Measurements from ENCODE around the gene ZBED1. TPM values are rescaled to one million over a fixed set of nuclear protein-coding genes. Genes with fewer than 3 reads are reported as not detected.
A peak's percentile ranks its signal among the peaks of the same experiment; 100 is the strongest.

ZBED1 gene
- total and polyA plus RNA-seq, 4 experiments from 2014 or later = 18.1 to 34.1 (median 29.6) TPM

DNA sequence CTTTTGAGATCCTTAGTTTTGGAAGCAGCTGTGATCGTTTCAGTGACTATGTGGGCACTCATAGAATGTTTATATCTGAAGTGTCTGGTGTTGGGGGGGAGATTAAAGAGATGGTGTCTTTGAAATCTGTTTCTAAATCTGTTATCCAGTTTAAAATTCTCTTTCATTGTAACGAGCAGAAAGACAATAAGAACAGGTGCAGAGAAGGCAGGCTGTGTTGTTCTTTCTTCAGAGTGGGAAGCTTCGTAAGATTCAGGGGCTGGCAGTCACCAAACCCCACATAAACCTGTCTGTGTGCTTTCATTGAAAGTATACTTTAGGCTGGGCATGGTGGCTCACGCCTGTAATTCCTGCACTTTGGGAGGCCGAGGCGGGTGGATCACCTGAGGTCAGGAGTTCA is 16.3 kb upstream of the ZBED1 start:
- ChIA-PET CTCF (ENCODE audit: partially characterized antibody) (no interaction called here), POLR2A (ENCODE audit: partially characterized antibody) (no interaction called here)
- no peaks in the 10 kb centered on the region for H3K9me3 Mint-ChIP-seq
- DNase-seq = no peak
- peaks cover 0 to 2% (median under 1%) of the 10 kb centered on the region in 4 donors for H3K4me1 Mint-ChIP-seq
- Histone ChIP-seq H3K4me3 (ENCODE audit: low read length in 2 of 2) (no peak overlapping the region), H3K27ac (ENCODE audit: low read depth, low read length) (no peak overlapping the region), H3K36me3 (ENCODE audit: insufficient read depth, low read length) (no peaks in the 10 kb centered on the region), H3K27me3 (ENCODE audit: insufficient read depth, low read length) (no peaks in the 10 kb centered on the region), H3K9me3 (ENCODE audit: control insufficient read depth in 1 of 2, low read length in 2 of 2) (no peaks in the 10 kb centered on the region), H3K4me1 (ENCODE audit: insufficient read depth, low read length) (no peaks in the 10 kb centered on the region)
- no peaks in the 10 kb centered on the region for H3K36me3 Mint-ChIP-seq
- H3K4me3 Mint-ChIP-seq = no peak overlapping the region
- H3K27me3 Mint-ChIP-seq = peaks cover 5 to 7% of the 10 kb centered on the region in 2 donors
- intact Hi-C loops (cut with micrococcal nuclease) = no loop called here
- H3K27ac Mint-ChIP-seq = no peak overlapping the region

DNA sequence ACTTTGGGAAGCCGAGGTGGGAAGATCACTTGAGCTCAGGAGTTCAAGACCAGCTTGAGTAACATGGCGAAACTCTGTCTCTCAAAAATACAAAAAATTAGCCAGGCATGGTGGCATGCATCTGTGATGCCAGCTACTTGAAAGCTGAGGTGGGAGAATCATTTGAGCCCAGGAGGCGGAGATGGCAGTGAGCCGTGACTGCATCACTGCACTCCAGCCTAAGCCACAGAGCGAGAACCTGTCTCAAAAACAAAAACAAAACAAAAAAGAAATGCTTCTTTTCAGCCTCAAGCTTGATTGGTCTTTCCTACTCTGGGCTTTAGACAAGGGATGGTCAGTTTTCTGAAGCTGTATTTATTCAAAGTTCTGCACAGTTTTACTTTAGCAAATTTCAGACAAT is 15.8 kb upstream of the ZBED1 start:
- H3K4me1 Mint-ChIP-seq = peaks cover 0 to 2% (median under 1%) of the 10 kb centered on the region in 4 donors
- H3K36me3 ChIP-seq (ENCODE audit: insufficient read depth, low read length) = no peaks in the 10 kb centered on the region
- H3K4me3 ChIP-seq (ENCODE audit: low read length in 2 of 2) = no peak overlapping the region
- H3K36me3 Mint-ChIP-seq = no peaks in the 10 kb centered on the region
- no peak overlapping the region for H3K4me3 Mint-ChIP-seq
- CTCF ChIA-PET (ENCODE audit: partially characterized antibody) = no interaction called here
- H3K27ac ChIP-seq (ENCODE audit: low read depth, low read length) = no peak overlapping the region
- no peak for DNase-seq
- H3K4me1 ChIP-seq (ENCODE audit: insufficient read depth, low read length) = no peaks in the 10 kb centered on the region
- no peaks in the 10 kb centered on the region for H3K27me3 ChIP-seq (ENCODE audit: insufficient read depth, low read length)
- H3K27me3 Mint-ChIP-seq = peaks cover 5 to 7% of the 10 kb centered on the region in 2 donors
- H3K27ac Mint-ChIP-seq = no peak overlapping the region
- H3K9me3 ChIP-seq (ENCODE audit: control insufficient read depth in 1 of 2, low read length in 2 of 2) = no peaks in the 10 kb centered on the region
- POLR2A ChIA-PET (ENCODE audit: partially characterized antibody) = no interaction called here
- no peaks in the 10 kb centered on the region for H3K9me3 Mint-ChIP-seq
- intact Hi-C loops (cut with micrococcal nuclease) = no loop called here

DNA sequence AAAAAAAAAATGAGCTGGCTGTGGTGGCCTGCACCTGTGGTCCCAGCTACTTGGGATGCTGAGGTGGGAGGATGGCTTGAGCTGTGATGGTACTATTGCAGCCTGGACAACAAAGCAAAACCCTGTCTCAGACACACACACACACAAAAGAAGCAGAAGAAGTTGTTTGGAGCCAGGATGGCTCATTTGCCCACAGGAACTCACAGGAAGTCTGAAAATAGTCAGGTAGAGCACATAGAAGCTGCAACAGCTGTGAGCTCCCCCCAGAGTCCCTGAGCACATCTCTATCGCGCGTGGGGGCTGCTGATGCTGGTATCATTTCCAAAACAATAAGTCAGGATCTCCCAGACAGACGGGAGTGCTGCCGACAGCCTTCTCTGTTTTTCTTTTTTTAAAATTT is 13.4 kb upstream of the ZBED1 start:
- peaks cover 7 to 8% of the 10 kb centered on the region in 2 donors for H3K27me3 Mint-ChIP-seq
- Histone ChIP-seq H3K36me3 (ENCODE audit: insufficient read depth, low read length) (no peaks in the 10 kb centered on the region), H3K9me3 (ENCODE audit: control insufficient read depth in 1 of 2, low read length in 2 of 2) (no peaks in the 10 kb centered on the region), H3K4me3 (ENCODE audit: low read length in 2 of 2) (no peak overlapping the region), H3K27ac (ENCODE audit: low read depth, low read length) (no peak overlapping the region), H3K4me1 (ENCODE audit: insufficient read depth, low read length) (no peaks in the 10 kb centered on the region), H3K27me3 (ENCODE audit: insufficient read depth, low read length) (no peaks in the 10 kb centered on the region)
- no peak overlapping the region for H3K4me3 Mint-ChIP-seq
- intact Hi-C loops (cut with micrococcal nuclease) = no loop called here
- no peaks in the 10 kb centered on the region for H3K36me3 Mint-ChIP-seq
- H3K9me3 Mint-ChIP-seq = no peaks in the 10 kb centered on the region
- H3K27ac Mint-ChIP-seq = no peak overlapping the region
- POLR2A ChIA-PET (ENCODE audit: partially characterized antibody) = no interaction called here
- no peak for DNase-seq
- CTCF ChIA-PET (ENCODE audit: partially characterized antibody) = no interaction called here
- H3K4me1 Mint-ChIP-seq = peaks cover 0 to 2% (median under 1%) of the 10 kb centered on the region in 4 donors

DNA sequence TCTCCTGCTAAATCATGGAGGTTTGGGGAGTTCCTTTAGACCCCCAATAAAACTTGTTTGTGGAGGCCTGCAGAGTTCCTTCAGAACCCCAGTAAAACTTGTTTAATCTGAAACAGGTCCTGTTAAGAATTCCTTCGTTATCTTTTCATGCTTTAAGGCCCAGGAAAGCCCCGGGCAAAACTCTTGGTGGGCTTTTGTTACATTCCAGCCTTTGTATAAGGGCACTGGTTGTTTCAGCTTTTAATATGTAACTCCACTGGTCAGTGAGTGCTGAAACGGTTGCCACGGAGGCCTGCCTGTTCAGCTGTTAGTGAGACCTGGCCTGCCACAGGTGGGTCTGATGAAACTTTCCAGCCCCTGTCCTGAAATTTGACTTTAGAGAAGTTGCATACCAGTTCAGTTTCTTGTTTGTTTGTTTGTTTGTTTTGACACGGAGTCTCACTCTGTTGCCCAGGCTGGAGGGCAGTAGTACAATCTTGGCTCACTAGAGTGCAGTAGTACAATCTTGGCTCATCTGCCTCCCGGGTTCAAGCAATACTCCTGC is 12.4 kb upstream of the ZBED1 start:
- no peaks in the 10 kb centered on the region for H3K36me3 ChIP-seq (ENCODE audit: insufficient read depth, low read length)
- ChIA-PET CTCF (ENCODE audit: partially characterized antibody) (no interaction called here), POLR2A (ENCODE audit: partially characterized antibody) (no interaction called here)
- H3K4me3 ChIP-seq (ENCODE audit: low read length in 2 of 2) = no peak overlapping the region
- H3K4me1 ChIP-seq (ENCODE audit: insufficient read depth, low read length) = no peaks in the 10 kb centered on the region
- H3K27me3 ChIP-seq (ENCODE audit: insufficient read depth, low read length) = no peaks in the 10 kb centered on the region
- H3K9me3 Mint-ChIP-seq = peaks cover 0 to 1% (median 0%) of the 10 kb centered on the region in 8 donors
- H3K27ac ChIP-seq (ENCODE audit: low read depth, low read length) = no peak overlapping the region
- H3K4me1 Mint-ChIP-seq = peaks cover 0 to 2% (median under 1%) of the 10 kb centered on the region in 4 donors
- H3K4me3 Mint-ChIP-seq = no peak overlapping the region
- intact Hi-C loops (cut with micrococcal nuclease) = no loop called here
- no peak overlapping the region for H3K27ac Mint-ChIP-seq
- peaks cover 7 to 8% of the 10 kb centered on the region in 2 donors for H3K27me3 Mint-ChIP-seq
- DNase-seq = no peak
- no peaks in the 10 kb centered on the region for H3K9me3 ChIP-seq (ENCODE audit: control insufficient read depth in 1 of 2, low read length in 2 of 2)
- H3K36me3 Mint-ChIP-seq = no peaks in the 10 kb centered on the region

DNA sequence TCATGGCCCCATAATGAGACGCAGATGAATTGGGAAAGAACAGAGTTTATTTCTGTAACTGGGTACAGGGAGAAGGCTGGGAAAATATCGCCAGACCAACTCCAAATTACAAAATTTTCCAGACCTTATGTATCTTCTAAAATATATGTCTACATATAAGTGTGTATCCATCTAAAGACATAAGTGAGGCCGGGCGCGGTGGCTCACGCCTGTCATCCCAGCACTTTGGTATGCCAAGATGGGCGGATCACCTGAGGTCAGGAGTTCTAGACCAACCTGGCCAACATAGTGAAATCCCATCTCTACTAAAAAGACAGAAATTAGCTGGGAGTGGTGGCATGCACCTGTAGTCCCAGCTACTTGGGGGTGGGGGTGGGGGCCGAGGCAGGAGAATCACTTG is 11.7 kb upstream of the ZBED1 start:
- no peaks in the 10 kb centered on the region for H3K36me3 Mint-ChIP-seq
- CTCF ChIA-PET (ENCODE audit: partially characterized antibody) = no interaction called here

DNA sequence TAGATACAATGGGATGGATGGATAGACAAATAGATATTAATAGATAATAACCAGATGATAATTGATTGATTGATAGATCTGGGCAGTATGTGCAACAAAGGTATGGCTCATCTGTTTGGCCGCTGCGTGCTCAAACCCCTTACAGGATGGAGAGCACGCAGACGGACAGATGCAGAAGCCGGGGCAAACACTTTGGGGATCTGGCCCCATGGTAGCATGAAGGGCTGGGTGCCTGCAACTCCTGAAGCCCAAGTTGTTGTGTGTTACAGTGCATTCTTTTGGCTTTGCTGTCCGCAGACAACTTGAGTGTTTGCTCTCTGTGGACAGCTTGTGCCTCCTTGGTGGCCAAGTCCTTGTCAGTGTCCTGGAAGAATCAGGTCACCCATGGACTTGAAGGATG is 10.6 kb upstream of the ZBED1 start:
- H3K9me3 Mint-ChIP-seq = peaks cover 0 to 1% (median 0%) of the 10 kb centered on the region in 8 donors
- intact Hi-C loops (cut with micrococcal nuclease) = no loop called here

More for the DNA sequence above, 11.7 kb upstream of the ZBED1 start:
- Histone ChIP-seq H3K4me3 (ENCODE audit: low read length in 2 of 2) (no peak overlapping the region), H3K4me1 (ENCODE audit: insufficient read depth, low read length) (no peaks in the 10 kb centered on the region), H3K27ac (ENCODE audit: low read depth, low read length) (no peak overlapping the region), H3K27me3 (ENCODE audit: insufficient read depth, low read length) (no peaks in the 10 kb centered on the region), H3K36me3 (ENCODE audit: insufficient read depth, low read length) (no peaks in the 10 kb centered on the region), H3K9me3 (ENCODE audit: control insufficient read depth in 1 of 2, low read length in 2 of 2) (no peaks in the 10 kb centered on the region)
- intact Hi-C loops (cut with micrococcal nuclease) = no loop called here
- no peak for DNase-seq
- H3K27ac Mint-ChIP-seq = no peak overlapping the region
- H3K4me3 Mint-ChIP-seq = no peak overlapping the region
- POLR2A ChIA-PET (ENCODE audit: partially characterized antibody) = no interaction called here
- peaks cover 0 to 2% (median under 1%) of the 10 kb centered on the region in 4 donors for H3K4me1 Mint-ChIP-seq
- peaks cover 7 to 8% of the 10 kb centered on the region in 2 donors for H3K27me3 Mint-ChIP-seq
- H3K9me3 Mint-ChIP-seq = peaks cover 0 to 1% (median 0%) of the 10 kb centered on the region in 8 donors

DNA sequence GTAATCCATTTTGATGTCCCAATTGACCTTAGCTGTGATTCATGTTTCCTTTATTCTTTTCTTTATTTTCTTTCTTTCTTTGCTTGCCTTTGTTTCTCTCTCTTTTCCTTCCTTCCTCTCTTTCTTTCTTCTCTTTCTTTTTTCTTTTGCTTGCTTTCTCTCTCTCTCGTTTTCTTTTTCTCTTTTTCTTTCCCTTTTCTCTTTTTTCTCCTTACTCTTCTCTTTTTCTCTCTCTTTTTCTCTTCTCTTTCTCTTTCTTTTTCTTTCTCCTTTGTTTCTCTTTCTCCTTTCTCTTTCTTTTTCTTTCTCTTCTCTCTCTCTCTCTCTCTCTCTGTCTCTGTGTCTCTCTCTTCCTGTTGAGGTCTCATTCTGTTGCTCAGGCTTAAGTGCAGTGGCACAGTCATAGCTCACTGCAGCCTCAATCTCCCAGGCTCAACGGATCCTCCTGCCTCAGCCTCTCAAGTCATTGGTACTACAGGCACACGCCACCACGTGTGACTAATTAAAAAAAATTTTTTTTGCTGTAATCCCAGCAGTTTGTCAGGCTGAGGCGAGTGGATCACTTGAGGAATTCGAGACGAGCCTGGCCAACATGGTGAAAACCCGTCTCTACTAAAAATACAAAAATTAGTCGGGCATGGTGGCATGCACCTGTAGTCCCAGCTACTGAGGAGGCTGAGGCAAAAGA is 8.0 kb upstream of the ZBED1 start:
- intact Hi-C loops (cut with micrococcal nuclease) = no loop called here
- Histone ChIP-seq H3K4me1 (ENCODE audit: insufficient read depth, low read length) (no peaks in the 10 kb centered on the region), H3K9me3 (ENCODE audit: control insufficient read depth in 1 of 2, low read length in 2 of 2) (no peaks in the 10 kb centered on the region), H3K36me3 (ENCODE audit: insufficient read depth, low read length) (no peaks in the 10 kb centered on the region), H3K27ac (ENCODE audit: low read depth, low read length) (no peak overlapping the region), H3K27me3 (ENCODE audit: insufficient read depth, low read length) (no peaks in the 10 kb centered on the region), H3K4me3 (ENCODE audit: low read length in 2 of 2) (no peak overlapping the region)
- peak overlapping the region in 1 of 7 donors; percentile 20 for H3K27ac Mint-ChIP-seq
- CTCF ChIA-PET (ENCODE audit: partially characterized antibody) = no interaction called here
- H3K4me3 Mint-ChIP-seq = no peak overlapping the region
- peaks cover 0 to 1% (median 0%) of the 10 kb centered on the region in 8 donors for H3K9me3 Mint-ChIP-seq
- no peaks in the 10 kb centered on the region for H3K36me3 Mint-ChIP-seq
- peaks cover 2% of the 10 kb centered on the region in 2 donors for H3K27me3 Mint-ChIP-seq
- DNase-seq = no peak
- POLR2A ChIA-PET (ENCODE audit: partially characterized antibody) = no interaction called here
- H3K4me1 Mint-ChIP-seq = peaks cover 0 to under 1% (median 0%) of the 10 kb centered on the region in 4 donors

More for the DNA sequence above, 10.6 kb upstream of the ZBED1 start:
- Mint-ChIP-seq H3K27me3 (peaks cover 5% of the 10 kb centered on the region in 2 donors), H3K36me3 (no peaks in the 10 kb centered on the region), H3K4me1 (no peaks in the 10 kb centered on the region), H3K27ac (no peak overlapping the region), H3K4me3 (no peak overlapping the region)
- Histone ChIP-seq H3K36me3 (ENCODE audit: insufficient read depth, low read length) (no peaks in the 10 kb centered on the region), H3K4me1 (ENCODE audit: insufficient read depth, low read length) (no peaks in the 10 kb centered on the region), H3K4me3 (ENCODE audit: low read length in 2 of 2) (no peak overlapping the region), H3K9me3 (ENCODE audit: control insufficient read depth in 1 of 2, low read length in 2 of 2) (no peaks in the 10 kb centered on the region), H3K27ac (ENCODE audit: low read depth, low read length) (no peak overlapping the region), H3K27me3 (ENCODE audit: insufficient read depth, low read length) (no peaks in the 10 kb centered on the region)
- no peak for DNase-seq
- ChIA-PET CTCF (ENCODE audit: partially characterized antibody) (no interaction called here), POLR2A (ENCODE audit: partially characterized antibody) (no interaction called here)
